ENCODE measurements around the gene AWAT1.
"Not testable (repeated sequence)": the region's sequence is repeated elsewhere in the genome, so short reads cannot be mapped to it uniquely, and the experiment has no call there.

Gene AWAT1

DNA sequence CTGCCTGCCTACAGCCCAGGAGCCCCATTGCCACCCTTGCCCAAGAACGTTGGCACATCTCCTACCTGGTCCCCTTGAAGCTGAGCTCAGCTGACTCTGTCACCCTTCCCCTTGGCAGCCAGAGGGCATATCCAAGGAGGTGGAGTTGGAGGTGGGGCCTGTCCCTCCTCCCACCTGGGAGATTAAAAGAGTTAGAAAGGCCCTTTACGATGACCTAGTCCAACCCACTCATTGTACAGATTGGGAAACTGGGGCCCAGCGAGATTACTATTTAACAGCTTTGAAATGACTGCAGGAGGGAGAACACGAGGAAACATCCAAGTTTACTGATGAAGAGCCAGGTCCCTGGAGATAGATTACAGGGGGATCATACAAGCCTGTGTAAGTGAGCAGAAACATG lies 25.6 kb downstream of the AWAT1 start, which contains the start of gene P2RY4:
P2RY4 (minus strand) TSS at position 101 of the 400 bp plus-strand sequence. CDS start 580 bp downstream, outside the sequence.
- H3K27ac ChIP-seq (ENCODE audit: low read length) = no peak within 1 kb of the TSS
- H3K9me3 ChIP-seq (ENCODE audit: control insufficient read depth, insufficient read depth, low read length) = no peaks in the 10 kb centered on the region
- H3K27me3 ChIP-seq (ENCODE audit: control insufficient read depth, insufficient read depth, low read length) = no peaks in the 10 kb centered on the region
- DNase-seq (ENCODE audit: low read depth, low spot score) = no peak
- no peaks in the 10 kb centered on the region for H3K36me3 ChIP-seq (ENCODE audit: control insufficient read depth, insufficient read depth, low read length)
- H3K4me3 ChIP-seq (ENCODE audit: low read length) = no peak within 1 kb of the TSS
- no peaks in the 10 kb centered on the region for H3K4me1 ChIP-seq (ENCODE audit: control insufficient read depth, insufficient read depth, low read length)
- WGBS (ENCODE audit: insufficient coverage, insufficient read length) = no CpG with 5 or more reads among the region's 4 CpGs

GRCh38 chrX:70262952-70263567 lies 28.6 kb downstream of the AWAT1 start:
- Histone ChIP-seq H3K27me3 (ENCODE audit: control insufficient read depth, insufficient read depth, low read length) (no peaks in the 10 kb centered on the region), H3K4me1 (ENCODE audit: control insufficient read depth, insufficient read depth, low read length) (no peaks in the 10 kb centered on the region), H3K9me3 (ENCODE audit: control insufficient read depth, insufficient read depth, low read length) (no peaks in the 10 kb centered on the region), H3K36me3 (ENCODE audit: control insufficient read depth, insufficient read depth, low read length) (no peaks in the 10 kb centered on the region), H3K27ac (ENCODE audit: low read length) (no peak overlapping the region), H3K4me3 (ENCODE audit: low read length) (no peak overlapping the region)
- DNase-seq (ENCODE audit: low read depth, low spot score) = peak; percentile 22
- WGBS (ENCODE audit: insufficient coverage, insufficient read length) = no CpG with 5 or more reads among the region's 7 CpGs

GRCh38 chrX:70264784-70265183 lies 30.3 kb downstream of the AWAT1 start:
- WGBS (ENCODE audit: insufficient coverage, insufficient read length) = no CpG with 5 or more reads among the region's 3 CpGs
- no peak overlapping the region for H3K4me3 ChIP-seq (ENCODE audit: low read length)
- no peaks in the 10 kb centered on the region for H3K27me3 ChIP-seq (ENCODE audit: control insufficient read depth, insufficient read depth, low read length)
- no peaks in the 10 kb centered on the region for H3K9me3 ChIP-seq (ENCODE audit: control insufficient read depth, insufficient read depth, low read length)
- H3K36me3 ChIP-seq (ENCODE audit: control insufficient read depth, insufficient read depth, low read length) = no peaks in the 10 kb centered on the region
- no peak for DNase-seq (ENCODE audit: low read depth, low spot score)
- no peaks in the 10 kb centered on the region for H3K4me1 ChIP-seq (ENCODE audit: control insufficient read depth, insufficient read depth, low read length)
- no peak overlapping the region for H3K27ac ChIP-seq (ENCODE audit: low read length)

DNA sequence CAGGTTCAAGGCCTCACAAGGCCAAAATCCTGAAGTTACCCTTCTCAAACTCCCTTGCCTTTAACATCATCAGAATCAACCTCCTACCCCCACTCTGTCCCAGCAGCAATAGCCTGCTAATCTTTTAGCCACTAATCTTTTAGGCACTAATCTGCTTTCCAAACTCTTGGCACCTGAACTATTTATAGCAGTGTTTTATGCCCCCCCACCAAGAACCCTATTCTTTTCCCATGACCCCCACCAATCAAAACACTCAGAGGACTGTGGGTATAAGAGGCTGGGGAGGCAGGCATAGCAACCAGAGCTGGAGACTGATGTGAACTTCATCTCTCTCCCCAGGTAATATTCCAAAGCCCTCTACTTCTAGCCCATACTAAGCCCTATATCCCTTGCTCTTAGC lies 33.6 kb downstream of the AWAT1 start, which contains the start of gene ARR3:
ARR3 (plus strand) TSS at position 301 of the 400 bp plus-strand sequence. CDS start 1,052 bp downstream, outside the sequence.
- Histone ChIP-seq H3K4me1 (ENCODE audit: control insufficient read depth, insufficient read depth, low read length) (no peaks in the 10 kb centered on the region), H3K4me3 (ENCODE audit: low read length) (no peak within 1 kb of the TSS), H3K36me3 (ENCODE audit: control insufficient read depth, insufficient read depth, low read length) (no peaks in the 10 kb centered on the region), H3K9me3 (ENCODE audit: control insufficient read depth, insufficient read depth, low read length) (no peaks in the 10 kb centered on the region), H3K27me3 (ENCODE audit: control insufficient read depth, insufficient read depth, low read length) (no peaks in the 10 kb centered on the region), H3K27ac (ENCODE audit: low read length) (no peak within 1 kb of the TSS)
- no peak for DNase-seq (ENCODE audit: low read depth, low spot score)

- not testable (repeated sequence) for H3K36me3 ChIP-seq (ENCODE audit: control insufficient read depth, insufficient read depth, low read length); H3K4me3 ChIP-seq (ENCODE audit: low read length); H3K4me1 ChIP-seq (ENCODE audit: control insufficient read depth, insufficient read depth, low read length); H3K27me3 ChIP-seq (ENCODE audit: control insufficient read depth, insufficient read depth, low read length); H3K9me3 ChIP-seq (ENCODE audit: control insufficient read depth, insufficient read depth, low read length); DNase-seq (ENCODE audit: low read depth, low spot score); H3K27ac ChIP-seq (ENCODE audit: low read length)
- no CpG with 5 or more reads among the region's 7 CpGs for WGBS (ENCODE audit: insufficient coverage, insufficient read length)
Observed at GRCh38 chrX:70274029-70274428, 39.6 kb downstream of the AWAT1 start.

DNA sequence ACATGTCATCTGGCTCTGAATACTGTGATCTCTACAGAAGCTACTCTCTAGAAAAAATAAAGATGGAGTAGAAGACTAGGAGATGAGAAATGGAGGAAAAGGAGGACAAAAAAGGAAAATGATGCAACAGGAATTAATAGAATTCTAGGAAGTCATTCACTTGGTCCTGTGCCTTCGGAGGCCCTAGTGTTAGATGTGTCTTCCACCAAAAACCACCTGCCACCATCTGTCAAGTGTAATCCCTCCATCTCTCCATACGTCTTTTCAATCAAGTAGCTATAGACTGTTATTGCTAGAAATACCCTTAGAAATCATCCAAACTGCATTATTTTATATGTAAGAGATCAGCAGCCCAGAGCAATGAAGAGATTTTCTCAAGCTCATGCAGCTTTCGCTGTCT lies 44.6 kb downstream of the AWAT1 start:
- Histone ChIP-seq H3K27me3 (ENCODE audit: control insufficient read depth, insufficient read depth, low read length) (no peaks in the 10 kb centered on the region), H3K4me1 (ENCODE audit: control insufficient read depth, insufficient read depth, low read length) (no peaks in the 10 kb centered on the region), H3K4me3 (ENCODE audit: low read length) (no peak overlapping the region), H3K27ac (ENCODE audit: low read length) (no peak overlapping the region), H3K36me3 (ENCODE audit: control insufficient read depth, insufficient read depth, low read length) (no peaks in the 10 kb centered on the region), H3K9me3 (ENCODE audit: control insufficient read depth, insufficient read depth, low read length) (no peaks in the 10 kb centered on the region)
- no CpG with 5 or more reads among the region's 3 CpGs for WGBS (ENCODE audit: insufficient coverage, insufficient read length)
- DNase-seq (ENCODE audit: low read depth, low spot score) = no peak

DNA sequence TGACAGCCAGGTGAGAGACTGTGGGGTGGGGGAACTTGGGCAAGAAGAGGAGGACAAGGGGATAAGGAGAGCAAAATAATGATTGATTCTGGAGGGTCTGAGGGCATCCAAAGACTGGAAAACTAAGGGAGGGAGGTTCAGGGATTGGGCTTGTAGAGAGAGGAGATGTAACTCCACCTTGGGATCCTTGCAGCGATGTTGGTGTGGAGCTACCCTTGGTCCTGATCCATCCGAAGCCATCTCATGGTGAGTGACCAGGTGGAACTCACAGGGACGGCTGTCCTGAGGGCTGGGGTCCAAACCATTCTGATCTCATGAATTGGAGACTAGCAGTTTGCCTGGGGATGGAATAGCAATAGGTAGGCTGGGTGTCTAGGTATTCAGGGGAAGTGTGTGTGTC lies 46.1 kb downstream of the AWAT1 start:
- no CpG with 5 or more reads among the region's 3 CpGs for WGBS (ENCODE audit: insufficient coverage, insufficient read length)

GRCh38 chrX:70281951-70282350 lies 47.5 kb downstream of the AWAT1 start, which contains the start of gene RAB41:
Gene RAB41 (plus strand): TSS chrX:70282172. CDS start chrX:70282218, 46 bp downstream.
- WGBS (ENCODE audit: insufficient coverage, insufficient read length) = no CpG with 5 or more reads among the region's 21 CpGs
- no peak within 1 kb of the TSS for H3K27ac ChIP-seq (ENCODE audit: low read length)
- no peaks in the 10 kb centered on the region for H3K9me3 ChIP-seq (ENCODE audit: control insufficient read depth, insufficient read depth, low read length)
- no peak for DNase-seq (ENCODE audit: low read depth, low spot score)
- no peaks in the 10 kb centered on the region for H3K4me1 ChIP-seq (ENCODE audit: control insufficient read depth, insufficient read depth, low read length)
- no peaks in the 10 kb centered on the region for H3K27me3 ChIP-seq (ENCODE audit: control insufficient read depth, insufficient read depth, low read length)
- no peaks in the 10 kb centered on the region for H3K36me3 ChIP-seq (ENCODE audit: control insufficient read depth, insufficient read depth, low read length)
- no peak within 1 kb of the TSS for H3K4me3 ChIP-seq (ENCODE audit: low read length)

More for the DNA sequence above, 46.1 kb downstream of the AWAT1 start:
- Histone ChIP-seq H3K27ac (ENCODE audit: low read length) (no peak overlapping the region), H3K27me3 (ENCODE audit: control insufficient read depth, insufficient read depth, low read length) (no peaks in the 10 kb centered on the region), H3K9me3 (ENCODE audit: control insufficient read depth, insufficient read depth, low read length) (no peaks in the 10 kb centered on the region), H3K36me3 (ENCODE audit: control insufficient read depth, insufficient read depth, low read length) (no peaks in the 10 kb centered on the region), H3K4me3 (ENCODE audit: low read length) (no peak overlapping the region), H3K4me1 (ENCODE audit: control insufficient read depth, insufficient read depth, low read length) (no peaks in the 10 kb centered on the region)
- no peak for DNase-seq (ENCODE audit: low read depth, low spot score)

DNA sequence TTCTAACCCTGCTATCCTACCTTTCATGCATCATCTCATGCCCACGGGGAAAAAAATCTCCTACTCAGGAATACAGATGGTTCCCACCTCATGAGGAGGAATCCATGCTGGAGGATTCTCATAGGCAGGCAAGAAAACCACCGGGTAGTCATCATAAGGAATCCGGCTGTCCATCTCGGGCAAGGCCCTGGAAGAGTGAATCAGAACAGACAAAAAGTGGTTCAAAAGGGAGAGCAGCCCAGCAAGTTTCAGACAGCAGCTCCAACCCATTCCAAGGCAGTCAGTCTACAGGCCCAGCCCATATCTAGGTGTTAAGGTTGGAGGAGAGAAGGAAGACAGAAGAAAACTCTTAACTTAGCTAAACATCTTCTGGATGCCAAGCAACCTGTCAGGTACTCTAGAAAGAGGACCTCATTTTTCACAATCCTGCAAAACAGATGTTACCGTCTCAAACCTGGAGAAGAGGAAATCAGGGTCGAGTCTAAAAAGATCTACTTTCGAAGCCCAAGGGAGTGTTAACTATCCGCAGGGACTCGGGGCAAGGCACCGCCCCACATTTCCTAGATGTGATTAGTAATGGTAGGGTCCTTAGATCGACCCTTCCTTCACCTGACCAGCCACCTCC lies 54.8 kb downstream of the AWAT1 start:
- H3K27me3 ChIP-seq (ENCODE audit: control insufficient read depth, insufficient read depth, low read length) = no peaks in the 10 kb centered on the region
- peak overlapping the region; percentile 99 for H3K4me3 ChIP-seq (ENCODE audit: low read length)
- no peak overlapping the region for H3K27ac ChIP-seq (ENCODE audit: low read length)
- DNase-seq (ENCODE audit: low read depth, low spot score) = no peak
- H3K36me3 ChIP-seq (ENCODE audit: control insufficient read depth, insufficient read depth, low read length) = no peaks in the 10 kb centered on the region; the same call in 1 of the 2 replicates
- no peaks in the 10 kb centered on the region for H3K9me3 ChIP-seq (ENCODE audit: control insufficient read depth, insufficient read depth, low read length)
- WGBS (ENCODE audit: insufficient coverage, insufficient read length) = no CpG with 5 or more reads among the region's 11 CpGs
- no peaks in the 10 kb centered on the region for H3K4me1 ChIP-seq (ENCODE audit: control insufficient read depth, insufficient read depth, low read length)

All from iPS DF 6.9 (cell line).